ENCODE data around the gene LMBRD1.

LMBRD1 gene

GRCh38 chr6:69664551-69664950, 132.3 kb downstream of the LMBRD1 start:
- DNase-seq (ENCODE audit: low read depth): no peak
- H3K4me3 ChIP-seq (ENCODE audit: low read depth, low read length): no peak overlapping the region
- no peak for TF ChIP-seq CTCF (IDR thresholded peaks at IDR 0.05; ENCODE audit: control insufficient read depth, extremely low read depth, insufficient read depth)

DNA sequence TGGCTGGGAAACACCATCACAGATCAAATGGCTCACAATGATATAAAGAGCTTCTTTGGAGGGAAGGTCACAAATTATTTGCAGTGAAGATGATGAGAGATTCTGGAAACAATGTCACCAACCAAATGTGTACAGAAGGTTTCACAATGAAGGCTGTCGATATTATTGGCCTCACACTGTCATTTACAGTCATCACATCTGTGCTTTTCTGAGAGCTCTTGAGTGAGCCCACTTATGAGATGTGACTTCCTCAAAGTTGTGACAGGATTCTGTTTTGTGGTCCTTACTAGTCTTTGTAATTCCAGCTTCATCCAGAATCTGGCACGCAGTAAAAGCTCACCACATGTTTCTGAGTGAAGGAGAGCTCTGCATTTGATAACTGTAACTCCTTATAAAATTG, 133.6 kb downstream of the LMBRD1 start:
- no peak for TF ChIP-seq CTCF (IDR thresholded peaks at IDR 0.05; ENCODE audit: control insufficient read depth, extremely low read depth, insufficient read depth)
- no peak for DNase-seq (ENCODE audit: low read depth)
- H3K4me3 ChIP-seq (ENCODE audit: low read depth, low read length): no peak overlapping the region

DNA sequence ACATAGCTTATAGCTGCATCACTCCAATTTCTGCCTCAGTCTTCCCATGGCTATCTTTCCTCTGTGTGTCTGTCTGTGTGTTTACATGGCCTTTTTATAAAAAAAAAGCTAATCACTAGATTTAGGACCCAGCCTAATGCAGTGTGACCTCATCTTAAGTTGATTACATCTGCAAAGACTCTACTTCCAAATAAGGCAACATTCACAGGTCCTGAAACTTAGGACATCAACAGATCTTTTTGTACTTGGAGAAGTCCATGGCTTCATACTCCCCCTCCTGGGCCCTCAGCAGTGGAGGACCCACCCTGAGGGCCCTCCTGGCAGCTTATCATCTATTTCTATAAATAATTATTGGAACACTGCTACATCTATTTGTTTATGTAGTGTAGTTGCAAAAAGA, 146.1 kb downstream of the LMBRD1 start:
- TF ChIP-seq CTCF (IDR thresholded peaks at IDR 0.05; ENCODE audit: control insufficient read depth, extremely low read depth, insufficient read depth): no peak
- no peak overlapping the region for H3K4me3 ChIP-seq (ENCODE audit: low read depth, low read length)
- no peak for DNase-seq (ENCODE audit: low read depth)

DNA sequence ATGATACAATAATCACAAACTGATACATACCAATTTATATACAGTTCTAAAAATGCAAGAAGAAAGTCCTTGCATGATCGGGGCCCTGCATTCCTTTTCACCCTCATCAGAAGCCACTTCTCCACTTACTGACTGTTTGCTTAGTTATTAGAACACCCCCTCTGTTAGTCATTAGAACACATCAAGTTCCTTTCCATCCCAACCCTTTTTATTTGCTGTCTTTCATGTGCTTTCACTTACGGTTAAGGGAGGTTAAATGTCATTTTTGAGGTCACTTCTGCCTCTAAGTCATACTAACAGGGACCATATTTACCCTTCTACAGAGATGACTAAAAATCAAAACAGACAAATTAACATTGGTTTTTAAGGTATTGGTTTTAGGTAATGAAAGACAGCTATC, 149.1 kb downstream of the LMBRD1 start:
- H3K4me3 ChIP-seq (ENCODE audit: low read depth, low read length): no peak overlapping the region
- DNase-seq (ENCODE audit: low read depth): no peak
- no peak for TF ChIP-seq CTCF (IDR thresholded peaks at IDR 0.05; ENCODE audit: control insufficient read depth, extremely low read depth, insufficient read depth)

GRCh38 chr6:69643688-69644087, 153.1 kb downstream of the LMBRD1 start:
- TF ChIP-seq CTCF (IDR thresholded peaks at IDR 0.05; ENCODE audit: control insufficient read depth, extremely low read depth, insufficient read depth): no peak
- no peak for DNase-seq (ENCODE audit: low read depth)

DNA sequence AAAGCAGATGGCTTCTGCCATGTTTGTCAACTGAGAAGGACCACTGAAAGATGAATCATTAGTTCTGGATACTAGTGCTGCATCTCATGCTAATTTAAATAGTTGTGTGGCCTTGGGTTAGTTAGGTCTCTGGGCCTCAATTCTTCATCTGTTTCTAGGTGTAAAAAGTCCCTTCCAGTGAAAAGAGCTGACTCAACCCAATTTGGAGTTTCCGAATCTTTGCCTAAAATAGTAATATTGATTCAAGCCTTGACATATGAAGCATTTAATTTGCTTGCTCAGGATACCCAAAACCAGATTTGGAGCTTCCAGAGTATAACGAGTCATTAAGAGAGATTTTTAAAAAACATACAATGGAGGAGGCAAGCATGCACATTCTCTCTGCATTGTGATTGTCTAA, 163.9 kb downstream of the LMBRD1 start:
- no peak for DNase-seq (ENCODE audit: low read depth)
- TF ChIP-seq CTCF (IDR thresholded peaks at IDR 0.05; ENCODE audit: control insufficient read depth, extremely low read depth, insufficient read depth): no peak
- no peak overlapping the region for H3K4me3 ChIP-seq (ENCODE audit: low read depth, low read length)

More at GRCh38 chr6:69643688-69644087, 153.1 kb downstream of the LMBRD1 start:
- no peak overlapping the region for H3K4me3 ChIP-seq (ENCODE audit: low read depth, low read length)

GRCh38 chr6:69631552-69632346, 165.1 kb downstream of the LMBRD1 start:
- no peak for DNase-seq (ENCODE audit: low read depth)
- TF ChIP-seq CTCF (IDR thresholded peaks at IDR 0.05; ENCODE audit: control insufficient read depth, extremely low read depth, insufficient read depth): no peak
- H3K4me3 ChIP-seq (ENCODE audit: low read depth, low read length): no peak overlapping the region
